ENCODE results near the gene FBXL19.

FBXL19 gene

GRCh38 chr16:30894540-30895368, 28.6 kb upstream of the FBXL19 start:
- peak in 15 of 56 donors; percentile 15 to 63 (median 42) for DNase-seq

GRCh38 chr16:30895627-30896260, 27.6 kb upstream of the FBXL19 start:
- peak in 1 of 56 donors; percentile 33 for DNase-seq

- DNase-seq: peak in 48 of 56 donors; percentile 16 to 79 (median 54)
Observed at GRCh38 chr16:30896261-30896888, 27.0 kb upstream of the FBXL19 start, which contains the start of gene CTF1. CTF1 (plus strand) TSS chr16:30896614; CDS start chr16:30896644, 30 bp downstream.

GRCh38 chr16:30896889-30897733, 26.3 kb upstream of the FBXL19 start:
- peak; percentile 50 to 93 (median 85) for DNase-seq

GRCh38 chr16:30899794-30900193, 23.6 kb upstream of the FBXL19 start:
- DNase-seq: no peak

GRCh38 chr16:30900588-30900987, 22.8 kb upstream of the FBXL19 start:
- DNase-seq: no peak

- DNase-seq: no peak
Observed at GRCh38 chr16:30901201-30902028, 22.0 kb upstream of the FBXL19 start.

- peak in 42 of 56 donors; percentile 9 to 72 (median 52) for DNase-seq
Observed at GRCh38 chr16:30902029-30902972, 21.1 kb upstream of the FBXL19 start.

GRCh38 chr16:30903002-30903401, 20.4 kb upstream of the FBXL19 start:
- DNase-seq: no peak

- DNase-seq: peak in 10 of 56 donors; percentile 4 to 54 (median 20)
Observed at GRCh38 chr16:30903596-30903995, 19.8 kb upstream of the FBXL19 start.

GRCh38 chr16:30904114-30904780, 19.1 kb upstream of the FBXL19 start:
- no peak for DNase-seq

GRCh38 chr16:30907064-30907463, 16.3 kb upstream of the FBXL19 start:
- DNase-seq: no peak

GRCh38 chr16:30910427-30911029, 12.8 kb upstream of the FBXL19 start:
- DNase-seq: no peak

- DNase-seq: no peak
Observed at GRCh38 chr16:30912794-30913412, 10.5 kb upstream of the FBXL19 start.

- DNase-seq: no peak
Observed at GRCh38 chr16:30914830-30915229, 8.5 kb upstream of the FBXL19 start.

GRCh38 chr16:30918614-30919013, 4.8 kb upstream of the FBXL19 start:
- DNase-seq: no peak

- DNase-seq: no peak
Observed at GRCh38 chr16:30920891-30921290, 2.5 kb upstream of the FBXL19 start.

- DNase-seq: no peak
Observed at GRCh38 chr16:30921459-30921747, 2.0 kb upstream of the FBXL19 start.

Data from nucleus accumbens (tissue), 56 donors.